GM12892 (cell line): ENCODE results near the gene ABCA7.

Experiments used
- POLR2A ChIP-seq: IDR thresholded peaks from 2 replicates; pipeline ENCODE4 v1.6.1; 2011; ENCODE audit warnings: low read depth, low read length, control low read depth
- POLR2AphosphoS5 ChIP-seq: IDR thresholded peaks from 2 replicates; pipeline ENCODE4 v1.6.1; 2011; ENCODE audit warnings: low read depth, low read length, control low read depth
- TAF1 ChIP-seq: IDR thresholded peaks from 2 replicates; pipeline ENCODE4 v1.6.1; 2011; ENCODE audit warnings: low read depth, mild to moderate bottlenecking, control low read depth, low read length, borderline replicate concordance

- TF ChIP-seq POLR2AphosphoS5 (no peak), POLR2A (no peak), TAF1 (no peak)
Measured at GRCh38 chr19:1103132-1103707, 63.3 kb downstream of the ABCA7 start.
